Activated naive CD4-positive, alpha-beta T cell treated with anti-CD3 and anti-CD28 coated beads for 36 hours (primary cell): ENCODE data around the gene PRPF39. TPM values are rescaled to one million over a fixed set of nuclear protein-coding genes. Genes with fewer than 3 reads are reported as not detected.
"Not testable (repeated sequence)": the region's sequence is repeated elsewhere in the genome, so short reads cannot be mapped to it uniquely, and the experiment has no call there.

ENCODE experiments used
- CTCF ChIA-PET: fragments of 350-600 bp; sonication (Branson Sonifier 250); formaldehyde crosslinking; loops from one replicate; lab custom pipeline; 2021; ENCODE audit warnings: antibody characterized with exemption; lab: Charles Lee
- DNase-seq: peaks from one replicate; pipeline ENCODE4 v3.0.0-alpha.2; 2020
- H3K27ac Mint-ChIP-seq: one replicate; pipeline ENCODE4 v1.8.0; 2021; ENCODE audit warnings: mild to moderate bottlenecking, mixed read lengths
- H3K27me3 Mint-ChIP-seq: one replicate; pipeline ENCODE4 v1.8.0; 2021; ENCODE audit warnings: low read depth, mixed read lengths
- H3K36me3 Mint-ChIP-seq: one replicate; pipeline ENCODE4 v1.8.0; 2021; ENCODE audit warnings: low read depth, mixed read lengths
- H3K4me1 Mint-ChIP-seq: one replicate; pipeline ENCODE4 v1.8.0; 2021; ENCODE audit warnings: low read depth, mixed read lengths
- H3K4me3 Mint-ChIP-seq: one replicate; pipeline ENCODE4 v1.8.0; 2021; ENCODE audit warnings: mild to moderate bottlenecking, moderate library complexity, mixed read lengths
- H3K9me3 Mint-ChIP-seq: one replicate; pipeline ENCODE4 v1.8.0; 2021; ENCODE audit warnings: mixed read lengths
- intact Hi-C: fragments of 100-400 bp; cut with micrococcal nuclease; formaldehyde crosslinking; loops from one replicate; pipeline ENCODE4 v1.15.1; 2023
- total RNA-seq, 2 experiments: library from RNA; stranded (reverse); gene quantifications; one replicate each; pipeline ENCODE4 v1.2.3, GENCODE V29; 2021

Gene PRPF39
- total RNA-seq, 2 experiments from 2014 or later = 32.0 to 35.6 TPM

DNA sequence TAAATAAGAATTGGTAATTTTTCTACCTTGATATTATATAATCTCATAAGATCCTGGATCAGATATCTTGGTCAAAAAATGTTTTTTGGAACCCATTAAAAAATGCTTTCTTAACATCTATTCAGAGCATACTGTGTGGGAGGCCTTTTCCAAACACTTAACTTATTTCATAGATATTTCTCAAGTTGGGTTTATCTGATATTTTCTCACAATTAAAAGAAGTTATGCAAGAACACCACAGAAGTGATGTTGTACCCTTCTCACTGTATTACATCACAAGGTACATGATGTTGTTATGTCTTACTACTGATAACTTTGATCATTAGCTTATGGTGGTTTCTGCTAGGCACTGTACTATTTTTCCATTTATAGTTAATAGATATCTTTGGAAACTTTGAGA is 23.4 kb upstream of the PRPF39 start:
- CTCF ChIA-PET = no interaction called here
- no peak for DNase-seq
- no peaks in the 10 kb centered on the region for H3K4me1 Mint-ChIP-seq
- peaks cover 24% of the 10 kb centered on the region for H3K36me3 Mint-ChIP-seq
- intact Hi-C loops = no loop called here
- no peak overlapping the region for H3K27ac Mint-ChIP-seq
- H3K9me3 Mint-ChIP-seq = peaks cover 6% of the 10 kb centered on the region
- no peak overlapping the region for H3K4me3 Mint-ChIP-seq
- H3K27me3 Mint-ChIP-seq = no peaks in the 10 kb centered on the region

DNA sequence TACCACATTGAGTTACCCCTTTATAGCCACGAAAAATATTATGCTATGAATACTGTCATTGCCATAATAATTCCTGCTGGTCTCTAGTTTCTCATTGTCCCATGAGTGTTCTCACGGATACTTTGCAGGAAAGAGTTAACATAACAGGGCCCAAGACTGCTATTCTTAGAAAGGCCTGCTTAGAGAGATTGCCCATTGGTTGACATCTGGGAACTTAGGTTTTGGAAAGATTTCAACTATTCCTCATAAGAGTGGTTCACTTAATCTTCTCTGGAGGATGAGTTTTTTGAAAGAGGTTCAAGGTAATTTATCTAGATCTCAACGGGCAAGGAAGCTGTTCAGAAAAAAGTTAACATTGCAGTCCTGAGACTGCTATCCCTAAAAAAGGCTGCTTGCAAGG is 18.4 kb upstream of the PRPF39 start:
- Mint-ChIP-seq H3K27ac (no peak overlapping the region), H3K4me3 (no peak overlapping the region), H3K9me3 (no peaks in the 10 kb centered on the region), H3K36me3 (no peaks in the 10 kb centered on the region), H3K4me1 (no peaks in the 10 kb centered on the region), H3K27me3 (no peaks in the 10 kb centered on the region)
- no peak for DNase-seq
- intact Hi-C loops = no loop called here
- CTCF ChIA-PET = no interaction called here

DNA sequence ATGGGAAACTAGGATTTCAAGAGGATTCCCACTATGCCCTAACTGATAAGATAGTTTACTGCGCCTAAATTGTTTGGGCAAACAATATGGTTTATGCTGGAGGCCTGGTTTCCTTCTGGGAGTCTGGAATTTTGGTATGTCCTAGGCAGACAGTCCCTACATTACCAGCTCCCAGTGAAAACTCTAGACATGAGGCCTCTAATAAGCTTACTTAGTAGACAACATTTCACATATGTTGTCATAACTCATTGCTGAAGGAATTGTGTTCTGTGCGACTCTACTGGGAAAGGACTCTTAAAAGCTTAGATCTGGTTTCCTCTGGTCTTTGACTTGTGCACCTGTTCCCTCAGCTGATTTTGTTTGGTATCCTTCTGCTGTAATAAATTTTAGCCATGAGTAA is 18.0 kb upstream of the PRPF39 start:
- Mint-ChIP-seq H3K27me3 (no peaks in the 10 kb centered on the region), H3K4me3 (no peak overlapping the region), H3K9me3 (no peaks in the 10 kb centered on the region), H3K36me3 (no peaks in the 10 kb centered on the region), H3K27ac (no peak overlapping the region), H3K4me1 (no peaks in the 10 kb centered on the region)
- intact Hi-C loops = no loop called here
- CTCF ChIA-PET = no interaction called here
- DNase-seq = no peak

DNA sequence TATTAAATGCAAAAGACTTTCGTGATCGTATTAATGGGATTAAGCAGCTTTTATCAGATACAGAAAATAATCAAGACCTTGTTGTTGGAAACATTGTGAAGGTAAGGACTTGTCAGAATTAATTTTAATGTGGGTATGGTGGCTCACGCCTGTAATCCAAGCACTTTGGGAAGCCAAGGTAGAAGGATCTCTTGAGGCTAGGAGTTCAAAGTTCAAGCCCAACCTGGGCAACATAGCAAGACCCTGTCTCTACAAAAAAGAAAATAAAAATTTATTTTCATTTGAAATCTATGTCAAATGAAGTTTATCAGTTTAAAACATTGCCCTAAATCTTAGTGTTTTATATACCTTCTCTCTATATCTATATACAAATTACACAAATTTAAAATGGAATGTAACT is 17.2 kb upstream of the PRPF39 start:
- H3K27ac Mint-ChIP-seq = no peak overlapping the region
- H3K36me3 Mint-ChIP-seq = no peaks in the 10 kb centered on the region
- CTCF ChIA-PET = no interaction called here
- H3K27me3 Mint-ChIP-seq = no peaks in the 10 kb centered on the region
- H3K4me3 Mint-ChIP-seq = no peak overlapping the region
- intact Hi-C loops = no loop called here
- no peak for DNase-seq
- no peaks in the 10 kb centered on the region for H3K9me3 Mint-ChIP-seq
- no peaks in the 10 kb centered on the region for H3K4me1 Mint-ChIP-seq

DNA sequence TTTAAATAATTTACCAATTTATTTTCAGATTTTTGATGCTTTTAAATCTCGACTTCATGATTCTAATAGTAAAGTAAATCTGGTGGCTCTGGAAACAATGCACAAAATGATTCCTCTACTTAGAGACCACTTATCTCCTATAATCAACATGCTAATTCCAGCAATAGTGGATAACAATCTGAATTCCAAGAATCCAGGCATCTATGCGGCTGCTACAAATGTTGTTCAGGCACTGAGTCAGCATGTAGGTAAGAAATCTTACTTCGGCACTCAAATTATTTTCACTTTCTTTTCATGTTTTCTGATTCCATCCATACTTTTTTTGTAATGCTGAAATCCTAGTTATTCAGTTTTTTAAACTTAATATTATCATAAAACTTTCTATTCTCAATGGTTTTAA is 15.5 kb upstream of the PRPF39 start:
- intact Hi-C loops = no loop called here
- Mint-ChIP-seq H3K36me3 (no peaks in the 10 kb centered on the region), H3K27me3 (no peaks in the 10 kb centered on the region), H3K4me1 (no peaks in the 10 kb centered on the region), H3K9me3 (no peaks in the 10 kb centered on the region), H3K4me3 (no peak overlapping the region), H3K27ac (no peak overlapping the region)
- CTCF ChIA-PET = no interaction called here
- no peak for DNase-seq

DNA sequence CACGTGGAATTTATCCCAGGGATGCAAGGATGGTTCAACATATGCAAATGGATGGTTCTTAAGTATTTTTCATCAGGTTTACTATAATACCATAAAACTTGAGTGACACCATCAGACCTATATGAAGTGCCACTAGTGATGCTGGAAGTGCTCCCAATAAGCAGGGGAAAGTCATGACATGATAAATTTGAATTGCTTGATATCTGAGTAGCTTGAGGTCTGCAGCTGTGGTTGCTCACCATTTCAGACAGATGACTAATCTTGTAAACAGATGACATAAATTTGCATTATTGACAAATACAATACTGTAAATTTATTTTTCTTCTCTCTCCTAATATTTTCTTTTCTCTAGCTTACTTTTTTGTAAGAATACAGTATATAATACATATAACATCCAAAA is 13.7 kb upstream of the PRPF39 start:
- Mint-ChIP-seq H3K9me3 (no peaks in the 10 kb centered on the region), H3K27me3 (no peaks in the 10 kb centered on the region), H3K27ac (no peak overlapping the region), H3K36me3 (no peaks in the 10 kb centered on the region), H3K4me3 (no peak overlapping the region), H3K4me1 (no peaks in the 10 kb centered on the region)
- DNase-seq = no peak
- CTCF ChIA-PET = interaction anchor here (0.5 kb wide), 1 partner anchor 15 kb away, joined by 3 read pairs; no protein-coding TSS in a partner anchor
- intact Hi-C loops = no loop called here

DNA sequence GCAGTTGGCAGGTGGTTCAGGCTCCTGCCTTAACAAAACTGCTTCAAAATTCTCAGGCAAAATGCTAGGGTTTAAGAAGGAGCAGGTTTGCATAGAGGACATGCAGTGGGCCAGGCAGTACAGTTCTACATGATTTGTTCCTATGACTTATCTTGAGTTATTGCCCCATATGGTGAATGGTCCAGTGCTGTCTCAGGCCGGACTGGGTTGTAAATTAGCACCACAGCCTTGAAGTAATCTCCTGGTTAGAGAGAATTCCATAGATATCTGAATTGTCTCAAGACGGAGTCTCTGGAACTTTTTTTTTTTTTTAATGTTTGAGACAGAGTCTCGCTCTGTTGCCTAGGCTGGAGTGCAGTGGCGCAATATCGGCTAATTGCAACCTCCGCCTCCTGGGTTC is 11.8 kb upstream of the PRPF39 start:
- H3K9me3 Mint-ChIP-seq = no peaks in the 10 kb centered on the region
- CTCF ChIA-PET = no interaction called here
- intact Hi-C loops = no loop called here
- no peaks in the 10 kb centered on the region for H3K36me3 Mint-ChIP-seq
- H3K4me3 Mint-ChIP-seq = no peak overlapping the region
- no peaks in the 10 kb centered on the region for H3K4me1 Mint-ChIP-seq
- no peak for DNase-seq
- H3K27me3 Mint-ChIP-seq = no peaks in the 10 kb centered on the region
- H3K27ac Mint-ChIP-seq = no peak overlapping the region

DNA sequence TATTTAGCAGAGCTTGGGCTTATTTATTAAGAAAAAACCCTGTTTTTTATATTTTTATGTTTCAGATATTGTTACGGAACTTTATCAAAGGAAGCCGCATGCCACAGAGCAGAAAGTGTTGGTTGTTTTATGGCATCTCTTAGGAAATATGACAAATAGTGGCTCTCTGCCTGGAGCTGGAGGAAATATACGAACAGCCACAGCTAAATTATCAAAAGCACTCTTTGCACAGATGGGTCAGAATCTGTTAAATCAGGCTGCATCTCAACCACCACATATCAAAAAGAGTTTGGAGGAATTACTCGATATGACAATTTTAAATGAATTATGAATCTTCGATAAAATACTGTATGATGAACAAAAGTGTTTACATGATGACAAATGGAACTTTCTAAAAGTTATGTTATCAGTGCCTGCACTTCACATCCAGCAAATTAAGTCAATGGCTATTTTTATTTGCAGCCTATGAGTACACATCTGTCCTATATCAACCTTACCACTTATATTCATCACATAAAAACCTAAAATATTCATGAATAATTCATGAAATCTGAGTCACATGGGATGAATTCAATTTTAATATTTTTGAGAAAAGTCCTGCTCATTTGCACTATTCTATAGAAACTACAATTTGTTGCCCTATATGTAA is 10.6 kb upstream of the PRPF39 start:
- Mint-ChIP-seq H3K4me1 (no peaks in the 10 kb centered on the region), H3K36me3 (no peaks in the 10 kb centered on the region), H3K27ac (no peak overlapping the region), H3K4me3 (no peak overlapping the region), H3K27me3 (no peaks in the 10 kb centered on the region), H3K9me3 (no peaks in the 10 kb centered on the region)
- CTCF ChIA-PET = no interaction called here
- no peak for DNase-seq
- intact Hi-C loops = no loop called here

DNA sequence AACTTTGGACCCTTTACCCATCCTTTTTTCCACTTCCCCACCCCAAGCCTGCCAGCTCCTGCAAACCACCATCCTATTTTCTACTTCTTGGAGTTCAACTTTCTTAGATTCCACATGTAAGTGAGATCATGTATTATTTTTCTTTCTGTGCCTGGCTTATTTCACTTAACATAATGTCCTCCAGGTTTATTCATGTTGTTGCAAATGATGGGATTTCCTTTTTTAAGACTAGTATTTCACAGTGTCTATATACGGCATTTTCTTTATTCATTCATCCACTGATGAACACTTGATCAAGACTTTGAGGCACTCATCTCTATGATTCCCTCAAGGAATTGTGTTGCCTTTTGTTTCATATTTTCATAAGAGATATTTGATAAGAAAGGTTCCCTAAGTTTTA is 5.6 kb upstream of the PRPF39 start:
- no peak overlapping the region for H3K4me3 Mint-ChIP-seq
- no peak for DNase-seq
- H3K4me1 Mint-ChIP-seq = peaks cover 6% of the 10 kb centered on the region
- no peaks in the 10 kb centered on the region for H3K9me3 Mint-ChIP-seq
- no peaks in the 10 kb centered on the region for H3K27me3 Mint-ChIP-seq
- CTCF ChIA-PET = interaction anchor here (1.0 kb wide), 1 partner anchor 137 kb away, joined by 3 read pairs; no protein-coding TSS in a partner anchor
- intact Hi-C loops = no loop called here
- H3K27ac Mint-ChIP-seq = no peak overlapping the region
- no peaks in the 10 kb centered on the region for H3K36me3 Mint-ChIP-seq

DNA sequence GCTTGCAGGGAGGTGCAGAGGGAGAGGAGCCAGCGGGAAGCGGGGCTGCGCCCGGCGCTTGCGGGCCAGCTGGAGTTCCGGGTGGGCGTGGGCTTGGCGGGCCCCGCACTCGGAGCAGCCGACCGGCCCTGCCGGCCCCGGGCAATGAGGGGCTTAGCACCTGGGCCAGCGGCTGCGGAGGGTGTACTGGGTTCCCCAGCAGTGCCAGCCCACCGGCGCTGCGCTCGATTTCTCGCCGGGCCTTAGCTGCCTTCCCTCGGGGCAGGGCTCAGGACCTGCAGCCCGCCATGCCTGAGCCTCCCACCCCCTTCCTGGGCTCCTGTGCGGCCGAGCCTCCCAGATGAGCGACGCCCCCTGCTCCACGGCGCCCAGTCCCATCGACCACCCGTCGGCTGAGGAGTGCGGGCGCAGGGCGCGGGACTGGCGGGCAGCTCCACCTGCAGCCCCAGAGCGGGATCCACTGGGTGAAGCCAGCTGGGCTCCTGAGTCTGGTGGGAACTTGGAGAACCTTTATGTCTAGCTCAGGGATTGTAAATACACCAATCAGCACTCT is 3.4 kb upstream of the PRPF39 start:
- H3K9me3 Mint-ChIP-seq, CTCF ChIA-PET, H3K27ac Mint-ChIP-seq, H3K4me3 Mint-ChIP-seq, H3K36me3 Mint-ChIP-seq, intact Hi-C loops, H3K27me3 Mint-ChIP-seq, DNase-seq: not testable (repeated sequence)
- H3K4me1 Mint-ChIP-seq = peaks cover 15% of the 10 kb centered on the region

DNA sequence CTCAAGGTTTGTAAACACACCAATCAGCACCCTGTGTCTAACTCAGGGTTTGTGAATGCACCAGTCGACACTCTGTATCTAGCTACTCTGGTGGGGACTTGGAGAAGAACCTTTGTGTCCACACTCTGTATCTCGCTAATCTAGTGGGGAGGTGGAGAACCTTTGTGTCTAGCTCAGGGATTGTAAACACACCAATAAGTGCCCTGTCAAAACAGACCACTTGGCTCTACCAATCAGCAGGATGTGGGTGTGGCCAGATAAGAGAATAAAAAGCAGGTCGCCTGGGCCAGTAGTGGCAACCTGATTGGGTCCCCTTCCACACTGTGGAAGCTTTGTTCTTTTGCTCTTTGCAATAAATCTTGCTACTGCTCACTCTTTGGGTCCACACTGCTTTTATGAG is 2.8 kb upstream of the PRPF39 start:
- H3K4me1 Mint-ChIP-seq = peaks cover 21% of the 10 kb centered on the region
- H3K4me3 Mint-ChIP-seq, H3K27me3 Mint-ChIP-seq, H3K9me3 Mint-ChIP-seq, H3K36me3 Mint-ChIP-seq, H3K27ac Mint-ChIP-seq, intact Hi-C loops, CTCF ChIA-PET, DNase-seq: not testable (repeated sequence)

DNA sequence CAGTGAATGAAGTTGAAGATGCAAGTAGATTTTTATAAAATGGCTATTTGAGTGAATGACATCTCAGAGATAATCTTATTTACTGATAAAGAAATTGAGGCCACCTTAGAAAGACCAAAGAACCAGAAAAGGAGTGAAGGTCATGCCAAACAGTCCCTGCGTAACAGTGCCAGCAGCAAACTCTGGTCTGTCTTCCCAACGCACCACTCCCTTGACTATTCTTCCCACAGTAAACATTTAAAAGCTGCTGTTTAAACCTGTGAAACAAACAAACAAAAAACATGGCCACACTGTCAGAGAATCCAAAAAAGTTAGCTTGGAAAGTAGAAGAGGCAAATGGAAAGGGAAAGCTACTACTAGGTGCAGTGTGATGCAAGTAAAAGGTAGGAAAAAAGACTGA is 1.5 kb upstream of the PRPF39 start:
- H3K4me1 Mint-ChIP-seq = peaks cover 33% of the 10 kb centered on the region
- no peak for DNase-seq
- H3K27ac Mint-ChIP-seq = no peak overlapping the region
- CTCF ChIA-PET = no interaction called here
- H3K36me3 Mint-ChIP-seq = peaks cover 12% of the 10 kb centered on the region
- H3K9me3 Mint-ChIP-seq = no peaks in the 10 kb centered on the region
- intact Hi-C loops = no loop called here
- H3K4me3 Mint-ChIP-seq = no peak overlapping the region
- no peaks in the 10 kb centered on the region for H3K27me3 Mint-ChIP-seq

DNA sequence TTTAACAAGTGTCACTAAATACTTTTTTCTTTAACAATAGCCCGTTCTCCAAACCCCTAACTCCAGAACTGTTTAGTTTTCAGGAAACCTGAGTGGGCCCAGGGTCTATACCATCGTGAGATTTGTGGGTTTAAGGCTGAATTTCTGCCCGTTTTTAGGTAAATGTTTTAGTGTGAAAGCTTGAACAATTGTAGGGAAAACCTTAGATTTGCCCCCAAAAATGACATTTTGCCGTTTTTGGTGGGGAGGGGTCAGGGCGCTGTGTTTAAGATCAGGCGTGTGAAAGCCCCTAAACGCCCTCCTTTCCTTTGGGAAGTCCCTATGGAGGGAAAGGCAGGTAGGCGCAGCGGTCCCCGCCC is 320 bp upstream of the PRPF39 start:
- DNase-seq = no peak
- CTCF ChIA-PET = interaction anchor here (0.6 kb wide), 1 partner anchor 126 kb away, joined by 3 read pairs; no protein-coding TSS in a partner anchor

More for the DNA sequence above, 320 bp upstream of the PRPF39 start:
- peak overlapping the region; percentile 96 for H3K4me3 Mint-ChIP-seq
- H3K36me3 Mint-ChIP-seq = peaks cover 14% of the 10 kb centered on the region
- H3K9me3 Mint-ChIP-seq = no peaks in the 10 kb centered on the region
- peak overlapping the region; percentile 82 for H3K27ac Mint-ChIP-seq
- intact Hi-C loops = no loop called here
- H3K27me3 Mint-ChIP-seq = no peaks in the 10 kb centered on the region
- peaks cover 43% of the 10 kb centered on the region for H3K4me1 Mint-ChIP-seq
